Erythroblast (primary cell): ENCODE results near the gene LRP1B.

Source experiments
- GATA1 ChIP-seq: IDR thresholded peaks from 2 replicates; pipeline ENCODE4 v1.6.1; 2011; ENCODE audit warnings: low read depth, mild to moderate bottlenecking, control low read depth, low read length, moderate library complexity
- POLR2A ChIP-seq: IDR thresholded peaks from 2 replicates; pipeline ENCODE4 v1.6.1; 2011; ENCODE audit warnings: mild to moderate bottlenecking, low read length

- no peak for TF ChIP-seq POLR2A
- TF ChIP-seq GATA1: no peak
Measured at GRCh38 chr2:140717481-140717880, 1413.3 kb downstream of the LRP1B start.
